Measurements from ENCODE around the gene PRRT2.

DNA sequence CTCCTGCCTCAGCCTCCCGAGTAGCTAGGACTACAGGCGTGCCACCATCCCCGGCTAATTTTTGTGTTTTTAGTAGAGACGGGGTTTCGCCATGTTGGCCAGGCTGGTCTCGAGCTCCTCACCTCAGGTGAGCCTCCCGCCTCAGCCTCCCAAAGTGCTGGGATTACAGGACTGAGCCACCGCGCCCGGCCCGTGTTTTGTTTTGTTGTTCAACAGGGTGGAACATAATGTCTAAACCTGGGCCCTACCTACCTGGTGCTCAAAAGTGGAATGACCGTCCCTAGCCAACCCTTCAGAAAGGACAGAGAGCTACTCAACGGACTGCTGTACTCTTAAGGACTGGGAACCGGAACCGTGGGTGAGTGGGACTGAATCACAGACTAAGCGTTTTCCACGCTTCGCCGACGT is 22.2 kb upstream of the PRRT2 start:
- TF ChIP-seq EZH2 (IDR thresholded peaks at IDR 0.05; ENCODE audit: borderline replicate concordance, low read depth, low read length, severe bottlenecking) (no peak), POLR2AphosphoS5 (IDR thresholded peaks at IDR 0.05; ENCODE audit: insufficient read depth, low read depth, low read length) (no peak), POLR2A (IDR thresholded peaks at IDR 0.05; ENCODE audit: low read depth, low read length) (no peak), JUN (IDR thresholded peaks at IDR 0.05; ENCODE audit: borderline replicate concordance, insufficient read depth, insufficient read length, low read depth) (no peak)
- TF ChIP-seq, protein P1, sequence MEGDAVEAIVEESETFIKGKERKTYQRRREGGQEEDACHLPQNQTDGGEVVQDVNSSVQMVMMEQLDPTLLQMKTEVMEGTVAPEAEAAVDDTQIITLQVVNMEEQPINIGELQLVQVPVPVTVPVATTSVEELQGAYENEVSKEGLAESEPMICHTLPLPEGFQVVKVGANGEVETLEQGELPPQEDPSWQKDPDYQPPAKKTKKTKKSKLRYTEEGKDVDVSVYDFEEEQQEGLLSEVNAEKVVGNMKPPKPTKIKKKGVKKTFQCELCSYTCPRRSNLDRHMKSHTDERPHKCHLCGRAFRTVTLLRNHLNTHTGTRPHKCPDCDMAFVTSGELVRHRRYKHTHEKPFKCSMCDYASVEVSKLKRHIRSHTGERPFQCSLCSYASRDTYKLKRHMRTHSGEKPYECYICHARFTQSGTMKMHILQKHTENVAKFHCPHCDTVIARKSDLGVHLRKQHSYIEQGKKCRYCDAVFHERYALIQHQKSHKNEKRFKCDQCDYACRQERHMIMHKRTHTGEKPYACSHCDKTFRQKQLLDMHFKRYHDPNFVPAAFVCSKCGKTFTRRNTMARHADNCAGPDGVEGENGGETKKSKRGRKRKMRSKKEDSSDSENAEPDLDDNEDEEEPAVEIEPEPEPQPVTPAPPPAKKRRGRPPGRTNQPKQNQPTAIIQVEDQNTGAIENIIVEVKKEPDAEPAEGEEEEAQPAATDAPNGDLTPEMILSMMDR (IDR thresholded peaks at IDR 0.05; ENCODE audit: extremely low read depth in 1 of 2, insufficient read depth in 1 of 2, low read depth in 1 of 2, low read length in 2 of 2), result no peak
- TF ChIP-seq, protein P2, sequence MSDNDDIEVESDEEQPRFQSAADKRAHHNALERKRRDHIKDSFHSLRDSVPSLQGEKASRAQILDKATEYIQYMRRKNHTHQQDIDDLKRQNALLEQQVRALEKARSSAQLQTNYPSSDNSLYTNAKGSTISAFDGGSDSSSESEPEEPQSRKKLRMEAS (IDR thresholded peaks at IDR 0.05; ENCODE audit: insufficient read depth, insufficient read length), result no peak

Measured in endothelial cell of umbilical vein (primary cell).